Upper lobe of left lung (tissue), 4 donors: ENCODE results near the gene LENG9.

Experiments used
- EP300 ChIP-seq, 4 donors: sonication (generic); formaldehyde crosslinking; IDR thresholded peaks; one replicate each; pipeline ENCODE4 v1.5.1; 2017; ENCODE audit warnings: antibody characterized with exemption in 4 of 4, control low read depth in 2 of 4
- TF ChIP-seq, protein P1 (sequence below), 6 experiments: fragments of 450-650 bp in 4 of 6; fragments of 200-600 bp in 2 of 6; sonication (generic) in 2 of 6; IDR thresholded peaks; one replicate each; pipeline ENCODE4 v1.5.1; 2016 to 2019; ENCODE audit warnings: antibody characterized with exemption in 6 of 6

DNA sequence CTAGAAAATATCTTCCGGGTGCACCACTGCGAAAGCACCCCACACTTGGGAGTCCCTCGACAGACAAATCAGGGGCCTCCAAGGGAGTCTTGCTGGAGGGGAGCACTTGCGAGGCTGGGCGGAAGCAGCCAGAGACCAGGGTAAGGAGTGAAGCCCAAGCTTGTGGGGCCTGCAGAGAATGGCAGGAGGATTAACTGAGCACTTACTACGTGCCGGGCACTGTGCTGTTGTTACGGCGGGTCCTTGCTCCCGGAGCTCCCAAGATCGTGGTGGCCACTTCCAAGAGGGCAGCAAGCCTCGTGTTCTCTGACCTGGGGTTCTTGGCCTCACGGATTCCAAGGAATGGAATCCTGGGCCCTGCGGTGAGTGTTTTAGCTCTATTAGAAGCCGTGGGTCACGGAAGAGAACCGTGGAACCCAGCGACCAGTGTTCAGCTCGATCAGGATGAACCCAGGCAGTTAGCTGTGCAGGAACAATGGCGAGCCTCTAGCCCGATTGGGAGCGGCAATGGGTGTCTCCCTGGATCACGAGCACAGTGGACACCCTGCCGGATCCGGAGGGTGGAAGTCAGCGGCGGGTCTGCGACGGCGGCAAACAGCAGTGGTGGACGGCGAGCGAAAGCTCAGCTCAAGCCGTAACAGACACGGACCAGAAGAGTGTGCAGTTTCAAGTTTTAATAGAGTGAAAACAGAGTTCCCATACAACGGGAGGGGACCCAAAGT, 38.8 kb downstream of the LENG9 start:
- TF ChIP-seq, protein P1, sequence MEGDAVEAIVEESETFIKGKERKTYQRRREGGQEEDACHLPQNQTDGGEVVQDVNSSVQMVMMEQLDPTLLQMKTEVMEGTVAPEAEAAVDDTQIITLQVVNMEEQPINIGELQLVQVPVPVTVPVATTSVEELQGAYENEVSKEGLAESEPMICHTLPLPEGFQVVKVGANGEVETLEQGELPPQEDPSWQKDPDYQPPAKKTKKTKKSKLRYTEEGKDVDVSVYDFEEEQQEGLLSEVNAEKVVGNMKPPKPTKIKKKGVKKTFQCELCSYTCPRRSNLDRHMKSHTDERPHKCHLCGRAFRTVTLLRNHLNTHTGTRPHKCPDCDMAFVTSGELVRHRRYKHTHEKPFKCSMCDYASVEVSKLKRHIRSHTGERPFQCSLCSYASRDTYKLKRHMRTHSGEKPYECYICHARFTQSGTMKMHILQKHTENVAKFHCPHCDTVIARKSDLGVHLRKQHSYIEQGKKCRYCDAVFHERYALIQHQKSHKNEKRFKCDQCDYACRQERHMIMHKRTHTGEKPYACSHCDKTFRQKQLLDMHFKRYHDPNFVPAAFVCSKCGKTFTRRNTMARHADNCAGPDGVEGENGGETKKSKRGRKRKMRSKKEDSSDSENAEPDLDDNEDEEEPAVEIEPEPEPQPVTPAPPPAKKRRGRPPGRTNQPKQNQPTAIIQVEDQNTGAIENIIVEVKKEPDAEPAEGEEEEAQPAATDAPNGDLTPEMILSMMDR (IDR thresholded peaks at IDR 0.05): no peak
- TF ChIP-seq EP300 (IDR thresholded peaks at IDR 0.05): no peak
